Vagina (tissue), 2 donors: ENCODE measurements around the gene MALRD1.

Experiments
- POLR2A ChIP-seq, 2 donors: fragments of 450-650 bp; IDR thresholded peaks; one replicate each; pipeline ENCODE4 v1.6.1; 2017; ENCODE audit warnings: antibody characterized with exemption in 2 of 2, mild to moderate bottlenecking in 2 of 2, moderate library complexity in 2 of 2
- POLR2AphosphoS5 ChIP-seq, 2 donors: sonication (generic); formaldehyde crosslinking; IDR thresholded peaks; one replicate each; pipeline ENCODE4 v1.9.0; 2017; ENCODE audit warnings: antibody characterized with exemption in 2 of 2, mild to moderate bottlenecking in 2 of 2, low read depth in 1 of 2; ENCODE audit not compliant: insufficient read depth in 1 of 2

DNA sequence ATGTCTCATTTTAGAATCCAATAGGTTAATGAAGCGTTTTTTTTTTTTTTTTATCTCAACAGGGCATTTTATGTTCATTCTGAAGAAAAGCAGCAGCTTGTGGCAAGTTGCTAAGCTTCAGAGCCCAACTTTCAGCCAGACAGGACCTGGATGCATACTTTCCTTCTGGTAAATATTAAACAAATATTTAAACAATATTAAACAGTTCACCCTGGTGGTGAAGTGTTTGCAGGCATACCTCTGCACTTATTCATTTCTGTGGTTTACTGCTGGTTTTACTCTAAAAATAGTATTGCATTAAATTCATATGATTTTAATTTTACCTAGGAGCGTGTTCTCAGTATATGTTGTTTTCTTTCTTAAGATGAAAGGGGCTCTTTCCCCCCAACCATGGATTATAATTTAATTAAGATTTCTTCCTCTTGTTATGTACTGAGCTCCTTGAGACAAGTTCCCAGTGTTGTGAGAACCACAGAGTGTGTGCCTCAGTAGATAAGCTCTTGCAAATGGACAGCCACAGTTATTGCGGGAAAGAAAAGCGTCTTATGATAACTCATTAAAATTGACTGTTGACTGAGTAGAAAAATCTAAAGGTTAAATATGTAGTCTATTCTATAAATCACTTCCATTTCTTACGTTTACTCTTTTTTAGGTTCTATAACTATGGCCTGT, 155.8 kb downstream of the MALRD1 start:
- TF ChIP-seq POLR2AphosphoS5 (IDR thresholded peaks at IDR 0.05; ENCODE audit: insufficient read depth in 1 of 2, low read depth in 1 of 2), result no peak
- no peak for TF ChIP-seq POLR2A (IDR thresholded peaks at IDR 0.05)
